Liver (tissue), 9 donors: ENCODE data around the gene KCNK13. TPM values are rescaled to one million over a fixed set of nuclear protein-coding genes. Genes with fewer than 3 reads are reported as not detected.

ENCODE experiments used
- DNase-seq: peaks from one replicate; pipeline ENCODE4 v3.0.0-alpha.2; 2017; ENCODE audit warnings: low spot score
- H3K27ac ChIP-seq, 2 donors: one replicate each; pipeline ENCODE4 v1.7.0; 2013; ENCODE audit warnings: inconsistent platforms in 2 of 2, low read length in 2 of 2, control low read depth in 1 of 2, low read depth in 1 of 2, mild to moderate bottlenecking in 1 of 2
- H3K27me3 ChIP-seq, 4 donors: one replicate each; pipeline versions ENCODE4 v1.6.1 to v1.7.0; 2013; ENCODE audit warnings: low read length in 3 of 4, inconsistent platforms in 1 of 4, mild to moderate bottlenecking in 1 of 4, moderate library complexity in 1 of 4; ENCODE audit not compliant: control insufficient read depth in 4 of 4, insufficient read depth in 4 of 4
- H3K36me3 ChIP-seq, 4 donors: one replicate each; pipeline versions ENCODE4 v1.6.1 to v1.7.0; 2013; ENCODE audit warnings: low read length in 3 of 4, mild to moderate bottlenecking in 3 of 4, low read depth in 1 of 4, moderate library complexity in 1 of 4; ENCODE audit not compliant: control insufficient read depth in 4 of 4, insufficient read depth in 3 of 4
- H3K4me1 ChIP-seq, 4 donors: one replicate each; pipeline versions ENCODE4 v1.6.1 to v1.7.0; 2013; ENCODE audit warnings: low read length in 3 of 4, mild to moderate bottlenecking in 3 of 4, moderate library complexity in 1 of 4; ENCODE audit not compliant: control insufficient read depth in 4 of 4, insufficient read depth in 4 of 4
- H3K4me3 ChIP-seq, 3 donors: one replicate each; pipeline versions ENCODE4 v1.6.1 to v1.7.0; 2013; ENCODE audit warnings: low read length in 3 of 3, control low read depth in 1 of 3, low read depth in 1 of 3, mild to moderate bottlenecking in 1 of 3
- H3K9ac ChIP-seq, 2 donors: one replicate each; pipeline ENCODE4 v1.7.0; 2013; ENCODE audit warnings: low read length in 2 of 2, mild to moderate bottlenecking in 2 of 2, moderate library complexity in 2 of 2, control low read depth in 1 of 2, low read depth in 1 of 2
- H3K9me3 ChIP-seq, 4 donors: one replicate each; pipeline versions ENCODE4 v1.6.1 to v1.7.0; 2013; ENCODE audit warnings: low read length in 3 of 4; ENCODE audit not compliant: control insufficient read depth in 4 of 4
- ATF3 ChIP-seq: IDR thresholded peaks from 2 replicates; pipeline ENCODE4 v1.6.1; 2016; ENCODE audit warnings: antibody characterized with exemption
- FOXA1 ChIP-seq: IDR thresholded peaks from 2 replicates; pipeline ENCODE4 v1.6.1; 2016; ENCODE audit warnings: antibody characterized with exemption
- FOXA2 ChIP-seq: IDR thresholded peaks from 2 replicates; pipeline ENCODE4 v1.6.1; 2016; ENCODE audit warnings: antibody characterized with exemption
- GABPA ChIP-seq, 2 donors: IDR thresholded peaks in 1 of 2; conservative IDR thresholded peaks in 1 of 2; 2 replicates each; pipeline ENCODE4 v1.6.1; 2016; ENCODE audit warnings: antibody characterized with exemption in 2 of 2, mild to moderate bottlenecking in 1 of 2, moderate library complexity in 1 of 2
- HNF4A ChIP-seq, 2 donors: conservative IDR thresholded peaks; 2 replicates each; pipeline ENCODE4 v1.6.1; 2016; ENCODE audit warnings: antibody characterized with exemption in 2 of 2, mild to moderate bottlenecking in 2 of 2
- HNF4G ChIP-seq: IDR thresholded peaks from 2 replicates; pipeline ENCODE4 v1.6.1; 2016; ENCODE audit warnings: antibody characterized with exemption
- JUND ChIP-seq, 2 donors: IDR thresholded peaks; 2 replicates each; pipeline ENCODE4 v1.6.1; 2016; ENCODE audit warnings: antibody characterized with exemption in 2 of 2
- NR2F2 ChIP-seq: IDR thresholded peaks from 2 replicates; pipeline ENCODE4 v1.6.1; 2016; ENCODE audit warnings: antibody characterized with exemption
- RAD21 ChIP-seq, 2 donors: IDR thresholded peaks; 2 replicates each; pipeline ENCODE4 v1.6.1; 2016; ENCODE audit warnings: antibody characterized with exemption in 2 of 2, mild to moderate bottlenecking in 2 of 2
- RXRA ChIP-seq, 2 donors: IDR thresholded peaks; 2 replicates each; pipeline ENCODE4 v1.6.1; 2017 to 2018; ENCODE audit warnings: antibody characterized with exemption in 2 of 2, mild to moderate bottlenecking in 1 of 2
- SP1 ChIP-seq: IDR thresholded peaks from 2 replicates; pipeline ENCODE4 v1.6.1; 2018; ENCODE audit warnings: antibody characterized with exemption, mild to moderate bottlenecking
- TAF1 ChIP-seq: conservative IDR thresholded peaks from 2 replicates; pipeline ENCODE4 v1.6.1; 2016; ENCODE audit warnings: antibody characterized with exemption, mild to moderate bottlenecking
- YY1 ChIP-seq: IDR thresholded peaks from 2 replicates; pipeline ENCODE4 v1.6.1; 2016; ENCODE audit warnings: antibody characterized with exemption, mild to moderate bottlenecking
- WGBS: extraction: QIAGEN DNeasy Blood & Tissue Kit; methylation state at CpG from one replicate; pipeline ENCODE4 v1.1.7; 2013; 5-methylcytosine and 5-hydroxymethylcytosine counted together
- polyA plus RNA-seq, 2 donors: library from polyadenylated mRNA; stranded (reverse) in 1 of 2; unstranded in 1 of 2; fragments of 200-250 nt in 1 of 2; fragments of >200 nt in 1 of 2; fragmentation: Nextera tagmentation in 1 of 2; extraction: Ambion mirVana in 1 of 2; gene quantifications; one replicate each; pipeline versions ENCODE4 v1.2.1 to v1.2.3, GENCODE V29; 2013 to 2015
- total RNA-seq, 2 donors: library from RNA; depleted of rRNA; stranded (reverse); fragments of >200 nt; gene quantifications; one replicate each; pipeline ENCODE4 v1.2.3, GENCODE V29; 2014
- TF ChIP-seq, protein P1 (sequence below): IDR thresholded peaks from 2 replicates; pipeline ENCODE4 v1.6.1; 2016; ENCODE audit warnings: antibody characterized with exemption
- TF ChIP-seq, protein P2 (sequence below): IDR thresholded peaks from 2 replicates; pipeline ENCODE4 v1.6.1; 2016; ENCODE audit warnings: antibody characterized with exemption, mild to moderate bottlenecking
- TF ChIP-seq, protein P3 (sequence below): fragments of 150-350 bp; IDR thresholded peaks from 2 replicates; pipeline ENCODE4 v1.5.1; 2017; ENCODE audit warnings: improper control_type of control experiment, low read depth, low read length; ENCODE audit not compliant: missing input control
- donor health status: healthy.
- donor health status: healthy.
- donor health status: healthy.
- donor health status: healthy.
- donor health status: healthy.

KCNK13 gene
- total RNA-seq = under 1 TPM; 0.25 to 0.61 TPM
- under 1 TPM in 1 of 2 donors, not detected in 1; 0.38 TPM for polyA plus RNA-seq

- WGBS = 2% methylated on average over 52 of the region's 52 CpGs
- TF ChIP-seq HNF4G (no peak), YY1 (no peak), RXRA (IDR thresholded peaks at IDR 0.05) (no peak)
- TF ChIP-seq, protein P1, sequence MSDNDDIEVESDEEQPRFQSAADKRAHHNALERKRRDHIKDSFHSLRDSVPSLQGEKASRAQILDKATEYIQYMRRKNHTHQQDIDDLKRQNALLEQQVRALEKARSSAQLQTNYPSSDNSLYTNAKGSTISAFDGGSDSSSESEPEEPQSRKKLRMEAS = no peak
- peaks cover 2 to 9% (median 4%) of the 10 kb centered on the region in 4 donors for H3K27me3 ChIP-seq
These were observed at the start of gene KCNK13 for GRCh38 chr14:90061685-90062126. TSS of gene KCNK13 (plus strand) at chr14:90061994. CDS start at chr14:90062206, 212 bp downstream.

GRCh38 chr14:90017371-90017770 lies 44.4 kb upstream of the KCNK13 start:
- Histone ChIP-seq H3K36me3 (peaks cover 2 to 9% (median 6%) of the 10 kb centered on the region in 4 donors), H3K4me3 (no peak overlapping the region)
- WGBS = 97% methylated on average over 4 of the region's 4 CpGs

More at GRCh38 chr14:90061685-90062126, at the start of gene KCNK13:
- Histone ChIP-seq H3K4me3 (peak within 1 kb of the TSS in 2 of 3 donors; percentile 47 to 57), H3K27ac (no peak within 1 kb of the TSS), H3K4me1 (peaks cover 20 to 32% (median 25%) of the 10 kb centered on the region in 4 donors), H3K9ac (no peak within 1 kb of the TSS), H3K9me3 (no peaks in the 10 kb centered on the region), H3K36me3 (no peaks in the 10 kb centered on the region)
- no peak for DNase-seq

More at GRCh38 chr14:90017371-90017770, 44.4 kb upstream of the KCNK13 start:
- DNase-seq = no peak
- H3K27ac ChIP-seq = no peak overlapping the region
- H3K27me3 ChIP-seq = no peaks in the 10 kb centered on the region
- H3K9me3 ChIP-seq = no peaks in the 10 kb centered on the region
- no peak for TF ChIP-seq GABPA (IDR thresholded peaks at IDR 0.05 in 1 of 2, conservative IDR thresholded peaks at IDR 0.05 in 1 of 2)
- TF ChIP-seq, protein P2, sequence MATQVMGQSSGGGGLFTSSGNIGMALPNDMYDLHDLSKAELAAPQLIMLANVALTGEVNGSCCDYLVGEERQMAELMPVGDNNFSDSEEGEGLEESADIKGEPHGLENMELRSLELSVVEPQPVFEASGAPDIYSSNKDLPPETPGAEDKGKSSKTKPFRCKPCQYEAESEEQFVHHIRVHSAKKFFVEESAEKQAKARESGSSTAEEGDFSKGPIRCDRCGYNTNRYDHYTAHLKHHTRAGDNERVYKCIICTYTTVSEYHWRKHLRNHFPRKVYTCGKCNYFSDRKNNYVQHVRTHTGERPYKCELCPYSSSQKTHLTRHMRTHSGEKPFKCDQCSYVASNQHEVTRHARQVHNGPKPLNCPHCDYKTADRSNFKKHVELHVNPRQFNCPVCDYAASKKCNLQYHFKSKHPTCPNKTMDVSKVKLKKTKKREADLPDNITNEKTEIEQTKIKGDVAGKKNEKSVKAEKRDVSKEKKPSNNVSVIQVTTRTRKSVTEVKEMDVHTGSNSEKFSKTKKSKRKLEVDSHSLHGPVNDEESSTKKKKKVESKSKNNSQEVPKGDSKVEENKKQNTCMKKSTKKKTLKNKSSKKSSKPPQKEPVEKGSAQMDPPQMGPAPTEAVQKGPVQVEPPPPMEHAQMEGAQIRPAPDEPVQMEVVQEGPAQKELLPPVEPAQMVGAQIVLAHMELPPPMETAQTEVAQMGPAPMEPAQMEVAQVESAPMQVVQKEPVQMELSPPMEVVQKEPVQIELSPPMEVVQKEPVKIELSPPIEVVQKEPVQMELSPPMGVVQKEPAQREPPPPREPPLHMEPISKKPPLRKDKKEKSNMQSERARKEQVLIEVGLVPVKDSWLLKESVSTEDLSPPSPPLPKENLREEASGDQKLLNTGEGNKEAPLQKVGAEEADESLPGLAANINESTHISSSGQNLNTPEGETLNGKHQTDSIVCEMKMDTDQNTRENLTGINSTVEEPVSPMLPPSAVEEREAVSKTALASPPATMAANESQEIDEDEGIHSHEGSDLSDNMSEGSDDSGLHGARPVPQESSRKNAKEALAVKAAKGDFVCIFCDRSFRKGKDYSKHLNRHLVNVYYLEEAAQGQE = no peak
- no peak for TF ChIP-seq FOXA2
- no peak for TF ChIP-seq ATF3
- TF ChIP-seq HNF4A (conservative IDR thresholded peaks at IDR 0.05) = no peak
- TF ChIP-seq, protein P3, sequence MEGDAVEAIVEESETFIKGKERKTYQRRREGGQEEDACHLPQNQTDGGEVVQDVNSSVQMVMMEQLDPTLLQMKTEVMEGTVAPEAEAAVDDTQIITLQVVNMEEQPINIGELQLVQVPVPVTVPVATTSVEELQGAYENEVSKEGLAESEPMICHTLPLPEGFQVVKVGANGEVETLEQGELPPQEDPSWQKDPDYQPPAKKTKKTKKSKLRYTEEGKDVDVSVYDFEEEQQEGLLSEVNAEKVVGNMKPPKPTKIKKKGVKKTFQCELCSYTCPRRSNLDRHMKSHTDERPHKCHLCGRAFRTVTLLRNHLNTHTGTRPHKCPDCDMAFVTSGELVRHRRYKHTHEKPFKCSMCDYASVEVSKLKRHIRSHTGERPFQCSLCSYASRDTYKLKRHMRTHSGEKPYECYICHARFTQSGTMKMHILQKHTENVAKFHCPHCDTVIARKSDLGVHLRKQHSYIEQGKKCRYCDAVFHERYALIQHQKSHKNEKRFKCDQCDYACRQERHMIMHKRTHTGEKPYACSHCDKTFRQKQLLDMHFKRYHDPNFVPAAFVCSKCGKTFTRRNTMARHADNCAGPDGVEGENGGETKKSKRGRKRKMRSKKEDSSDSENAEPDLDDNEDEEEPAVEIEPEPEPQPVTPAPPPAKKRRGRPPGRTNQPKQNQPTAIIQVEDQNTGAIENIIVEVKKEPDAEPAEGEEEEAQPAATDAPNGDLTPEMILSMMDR = no peak
- TF ChIP-seq NR2F2 = no peak
- TF ChIP-seq RXRA (IDR thresholded peaks at IDR 0.05) = no peak
- TF ChIP-seq RAD21 (IDR thresholded peaks at IDR 0.05) = no peak
- no peak for TF ChIP-seq FOXA1
- no peak for TF ChIP-seq YY1
- TF ChIP-seq SP1 = no peak
- TF ChIP-seq TAF1 = no peak
- TF ChIP-seq, protein P1 = no peak
- TF ChIP-seq JUND (IDR thresholded peaks at IDR 0.05) = no peak
- H3K4me1 ChIP-seq = no peaks in the 10 kb centered on the region
- H3K9ac ChIP-seq = no peak overlapping the region
